CD4-positive, alpha-beta T cell treated with Interleukin-17A for 1 hour (primary cell): ENCODE results near the gene NDST3.
A peak's percentile ranks its signal among the peaks of the same experiment; 100 is the strongest.
"Not testable (repeated sequence)": the region's sequence is repeated elsewhere in the genome, so short reads cannot be mapped to it uniquely, and the experiment has no call there.

Source experiments
- DNase-seq: peaks from one replicate; pipeline ENCODE4 v3.0.0-alpha.2; 2020

Gene NDST3

GRCh38 chr4:118190903-118191302, 156.6 kb downstream of the NDST3 start:
- no peak for DNase-seq

GRCh38 chr4:118193421-118193820, 159.1 kb downstream of the NDST3 start:
- DNase-seq, result no peak

GRCh38 chr4:118206627-118207026, 172.3 kb downstream of the NDST3 start:
- no peak for DNase-seq

- no peak for DNase-seq
Observed at GRCh38 chr4:118213101-118213500, 178.8 kb downstream of the NDST3 start.

- no peak for DNase-seq
Observed at GRCh38 chr4:118215826-118216225, 181.5 kb downstream of the NDST3 start.

- DNase-seq, result no peak
Observed at GRCh38 chr4:118221227-118221800, 187.0 kb downstream of the NDST3 start.

GRCh38 chr4:118224243-118224829, 190.1 kb downstream of the NDST3 start:
- DNase-seq, result peak; percentile 29

GRCh38 chr4:118225511-118225910, 191.2 kb downstream of the NDST3 start:
- DNase-seq, result no peak

GRCh38 chr4:118226311-118227010, 192.2 kb downstream of the NDST3 start:
- DNase-seq, result no peak

- DNase-seq, result no peak
Observed at GRCh38 chr4:118235566-118236120, 201.4 kb downstream of the NDST3 start.

- DNase-seq, result no peak
Observed at GRCh38 chr4:118237531-118237930, 203.2 kb downstream of the NDST3 start.

- DNase-seq, result no peak
Observed at GRCh38 chr4:118249890-118250289, 215.6 kb downstream of the NDST3 start.

- no peak for DNase-seq
Observed at GRCh38 chr4:118254368-118254767, 220.1 kb downstream of the NDST3 start.

GRCh38 chr4:118259111-118259510, 224.8 kb downstream of the NDST3 start:
- DNase-seq, result no peak

GRCh38 chr4:118260309-118260708, 226.0 kb downstream of the NDST3 start:
- DNase-seq, result no peak

- no peak for DNase-seq
Observed at GRCh38 chr4:118264096-118264495, 229.8 kb downstream of the NDST3 start.

- DNase-seq, result no peak
Observed at GRCh38 chr4:118265312-118266144, 231.2 kb downstream of the NDST3 start.

- not testable (repeated sequence) for DNase-seq
Observed at GRCh38 chr4:118266145-118266496, 231.8 kb downstream of the NDST3 start.

- no peak for DNase-seq
Observed at GRCh38 chr4:118268780-118269179, 234.5 kb downstream of the NDST3 start.

GRCh38 chr4:118270492-118270891, 236.2 kb downstream of the NDST3 start:
- peak; percentile 65 for DNase-seq

GRCh38 chr4:118271788-118272187, 237.5 kb downstream of the NDST3 start:
- DNase-seq, result no peak

- DNase-seq, result no peak
Observed at GRCh38 chr4:118273642-118274041, 239.4 kb downstream of the NDST3 start.

GRCh38 chr4:118276580-118276979, 242.3 kb downstream of the NDST3 start:
- DNase-seq, result no peak
